ENCODE results near the gene NOL9. TPM values are rescaled to one million over a fixed set of nuclear protein-coding genes. Genes with fewer than 3 reads are reported as not detected.

The NOL9 gene
- total RNA-seq, 6 experiments from 2014 or later = 26.4 to 36.4 (median 33.4) TPM

GRCh38 chr1:6579374-6580118, 25.2 kb upstream of the NOL9 start, which contains the start of gene ZBTB48:
TSS of gene ZBTB48 (plus strand) at chr1:6579994. CDS start at chr1:6580610, 616 bp downstream.
- peak; percentile 96 for DNase-seq
- Mint-ChIP-seq H3K4me1 (ENCODE audit: low read depth) (peaks cover 28% of the 10 kb centered on the region), H3K27me3 (ENCODE audit: insufficient read depth) (peaks cover 4% of the 10 kb centered on the region), H3K27ac (peak within 1 kb of the TSS; percentile 93), H3K4me3 (peak within 1 kb of the TSS; percentile 97), H3K9me3 (no peaks in the 10 kb centered on the region), H3K36me3 (ENCODE audit: low read depth) (no peaks in the 10 kb centered on the region; the same call in 1 of the 2 replicates)
- TF ChIP-seq, protein P1, sequence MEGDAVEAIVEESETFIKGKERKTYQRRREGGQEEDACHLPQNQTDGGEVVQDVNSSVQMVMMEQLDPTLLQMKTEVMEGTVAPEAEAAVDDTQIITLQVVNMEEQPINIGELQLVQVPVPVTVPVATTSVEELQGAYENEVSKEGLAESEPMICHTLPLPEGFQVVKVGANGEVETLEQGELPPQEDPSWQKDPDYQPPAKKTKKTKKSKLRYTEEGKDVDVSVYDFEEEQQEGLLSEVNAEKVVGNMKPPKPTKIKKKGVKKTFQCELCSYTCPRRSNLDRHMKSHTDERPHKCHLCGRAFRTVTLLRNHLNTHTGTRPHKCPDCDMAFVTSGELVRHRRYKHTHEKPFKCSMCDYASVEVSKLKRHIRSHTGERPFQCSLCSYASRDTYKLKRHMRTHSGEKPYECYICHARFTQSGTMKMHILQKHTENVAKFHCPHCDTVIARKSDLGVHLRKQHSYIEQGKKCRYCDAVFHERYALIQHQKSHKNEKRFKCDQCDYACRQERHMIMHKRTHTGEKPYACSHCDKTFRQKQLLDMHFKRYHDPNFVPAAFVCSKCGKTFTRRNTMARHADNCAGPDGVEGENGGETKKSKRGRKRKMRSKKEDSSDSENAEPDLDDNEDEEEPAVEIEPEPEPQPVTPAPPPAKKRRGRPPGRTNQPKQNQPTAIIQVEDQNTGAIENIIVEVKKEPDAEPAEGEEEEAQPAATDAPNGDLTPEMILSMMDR (IDR thresholded peaks at IDR 0.05) = no peak

DNA sequence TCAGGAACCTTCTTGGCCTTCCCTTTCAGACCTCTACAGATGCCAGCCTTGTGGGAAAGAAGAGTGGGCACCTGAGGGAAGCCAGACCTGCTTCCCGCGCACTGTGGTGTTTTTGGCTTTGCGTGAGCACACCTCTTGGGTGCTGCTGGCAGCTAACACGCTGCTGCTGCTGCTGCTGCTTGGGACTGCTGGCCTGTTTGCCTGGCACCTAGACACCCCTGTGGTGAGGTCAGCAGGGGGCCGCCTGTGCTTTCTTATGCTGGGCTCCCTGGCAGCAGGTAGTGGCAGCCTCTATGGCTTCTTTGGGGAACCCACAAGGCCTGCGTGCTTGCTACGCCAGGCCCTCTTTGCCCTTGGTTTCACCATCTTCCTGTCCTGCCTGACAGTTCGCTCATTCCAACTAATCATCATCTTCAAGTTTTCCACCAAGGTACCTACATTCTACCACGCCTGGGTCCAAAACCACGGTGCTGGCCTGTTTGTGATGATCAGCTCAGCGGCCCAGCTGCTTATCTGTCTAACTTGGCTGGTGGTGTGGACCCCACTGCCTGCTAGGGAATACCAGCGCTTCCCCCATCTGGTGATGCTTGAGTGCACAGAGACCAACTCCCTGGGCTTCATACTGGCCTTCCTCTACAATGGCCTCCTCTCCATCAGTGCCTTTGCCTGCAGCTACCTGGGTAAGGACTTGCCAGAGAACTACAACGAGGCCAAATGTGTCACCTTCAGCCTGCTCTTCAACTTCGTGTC, 24.5 kb upstream of the NOL9 start:
- no peaks in the 10 kb centered on the region for H3K9me3 Mint-ChIP-seq
- peak overlapping the region; percentile 93 for H3K27ac Mint-ChIP-seq
- DNase-seq = no peak
- no peaks in the 10 kb centered on the region; the same call in 1 of the 2 replicates for H3K36me3 Mint-ChIP-seq (ENCODE audit: low read depth)
- H3K4me3 Mint-ChIP-seq = peak overlapping the region; percentile 97
- H3K4me1 Mint-ChIP-seq (ENCODE audit: low read depth) = peaks cover 28% of the 10 kb centered on the region
- TF ChIP-seq, protein P1 (IDR thresholded peaks at IDR 0.05) = no peak
- peaks cover 5% of the 10 kb centered on the region for H3K27me3 Mint-ChIP-seq (ENCODE audit: insufficient read depth)

- H3K27ac Mint-ChIP-seq = no peak overlapping the region
- DNase-seq = no peak
- H3K36me3 Mint-ChIP-seq (ENCODE audit: low read depth) = no peaks in the 10 kb centered on the region; the same call in 1 of the 2 replicates
These were observed 23.7 kb upstream of the NOL9 start for GRCh38 chr1:6577831-6578525.

GRCh38 chr1:6574818-6575217, 20.5 kb upstream of the NOL9 start:
- no peak for DNase-seq
- Mint-ChIP-seq H3K9me3 (peaks cover 14% of the 10 kb centered on the region), H3K36me3 (ENCODE audit: low read depth) (peaks cover 15% of the 10 kb centered on the region), H3K27ac (no peak overlapping the region), H3K4me1 (ENCODE audit: low read depth) (peaks cover 10% of the 10 kb centered on the region), H3K4me3 (no peak overlapping the region), H3K27me3 (ENCODE audit: insufficient read depth) (peaks cover 25% of the 10 kb centered on the region)
- TF ChIP-seq, protein P1 (IDR thresholded peaks at IDR 0.05) = no peak

More at GRCh38 chr1:6577831-6578525, 23.7 kb upstream of the NOL9 start:
- H3K9me3 Mint-ChIP-seq = no peaks in the 10 kb centered on the region
- TF ChIP-seq, protein P1 (IDR thresholded peaks at IDR 0.05) = no peak
- H3K27me3 Mint-ChIP-seq (ENCODE audit: insufficient read depth) = peaks cover 6% of the 10 kb centered on the region
- peaks cover 28% of the 10 kb centered on the region for H3K4me1 Mint-ChIP-seq (ENCODE audit: low read depth)
- H3K4me3 Mint-ChIP-seq = no peak overlapping the region

DNA sequence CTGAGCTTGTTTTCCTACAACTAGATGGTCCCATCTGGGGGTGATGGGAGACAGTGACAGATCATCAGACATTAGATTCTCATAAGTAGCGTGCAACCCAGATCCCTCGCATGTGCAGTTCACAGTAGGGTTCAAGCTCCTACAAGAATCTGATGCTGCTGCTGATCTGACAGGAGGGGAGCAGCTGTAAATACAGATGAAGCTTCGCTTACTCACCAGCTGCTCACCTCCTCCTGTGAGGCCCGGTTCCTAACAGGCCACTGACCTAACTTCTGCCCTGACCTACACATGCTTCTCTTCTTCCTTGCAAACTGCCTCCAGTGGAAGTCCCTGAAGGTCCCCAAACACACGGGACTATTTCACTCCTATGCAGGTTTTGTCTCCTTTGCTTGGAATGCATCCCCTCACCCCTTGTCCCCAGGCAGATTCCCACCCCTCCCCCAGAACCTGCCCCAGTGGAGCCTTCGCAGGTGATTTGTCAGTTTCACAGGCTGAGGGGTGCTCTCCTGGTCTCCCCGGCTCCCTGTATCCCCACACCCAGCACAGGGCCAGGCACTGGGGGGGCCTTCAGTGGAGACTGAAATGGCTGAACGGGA, 19.8 kb upstream of the NOL9 start:
- peaks cover 3% of the 10 kb centered on the region for H3K4me1 Mint-ChIP-seq (ENCODE audit: low read depth)
- H3K27me3 Mint-ChIP-seq (ENCODE audit: insufficient read depth) = peaks cover 31% of the 10 kb centered on the region
- no peak for DNase-seq
- peaks cover 14% of the 10 kb centered on the region for H3K9me3 Mint-ChIP-seq
- no peak overlapping the region for H3K4me3 Mint-ChIP-seq
- H3K27ac Mint-ChIP-seq = no peak overlapping the region
- H3K36me3 Mint-ChIP-seq (ENCODE audit: low read depth) = peaks cover 15% of the 10 kb centered on the region
- TF ChIP-seq, protein P1 (IDR thresholded peaks at IDR 0.05) = no peak

Data from HFFc6 (cell line).